Neural cell (in vitro differentiated cells): ENCODE measurements around the gene HAUS6. TPM values are rescaled to one million over a fixed set of nuclear protein-coding genes. Genes with fewer than 3 reads are reported as not detected.

Experiments
- H2AFZ ChIP-seq: fragments of 200-600, 300-800 bp; sonication (generic), shearing (Covaris generic); 2 replicates; pipeline ENCODE4 v1.6.0; 2014; ENCODE audit warnings: low read depth, mild to moderate bottlenecking, antibody characterized with exemption, low read length, moderate library complexity
- H3F3A ChIP-seq: fragments of 200-600 bp; shearing (Covaris generic); 2 replicates; pipeline ENCODE4 v1.6.1; 2016; ENCODE audit warnings: mild to moderate bottlenecking, moderate library complexity, mixed read lengths, antibody characterized with exemption, low read length; ENCODE audit not compliant: insufficient read depth, poor library complexity, severe bottlenecking
- H3K27ac ChIP-seq: fragments of 200-600, 300-800 bp; sonication (generic), shearing (Covaris generic); 2 replicates; pipeline ENCODE4 v1.5.1; 2014; ENCODE audit warnings: mild to moderate bottlenecking, low read length, moderate library complexity
- H3K27me3 ChIP-seq: fragments of 300-800, 200-600 bp; sonication (generic), shearing (Covaris generic); 2 replicates; pipeline ENCODE4 v1.6.0; 2014; ENCODE audit warnings: mild to moderate bottlenecking, low read depth, low read length, moderate library complexity; ENCODE audit not compliant: insufficient read depth
- H3K36me3 ChIP-seq: fragments of 300-800, 200-600 bp; sonication (generic), shearing (Covaris generic); 2 replicates; pipeline ENCODE4 v1.5.1; 2014; ENCODE audit warnings: mild to moderate bottlenecking, antibody characterized with exemption, low read length, moderate library complexity; ENCODE audit not compliant: insufficient read depth
- H3K4me2 ChIP-seq: fragments of 300-800, 200-600 bp; sonication (generic), shearing (Covaris generic); 2 replicates; pipeline ENCODE4 v1.6.0; 2014; ENCODE audit warnings: mild to moderate bottlenecking, low read length
- H3K4me3 ChIP-seq: fragments of 300-800, 200-600 bp; sonication (generic), shearing (Covaris generic); 2 replicates; pipeline ENCODE4 v1.5.1; 2014; ENCODE audit warnings: mild to moderate bottlenecking, low read length, moderate library complexity
- H3K79me2 ChIP-seq: fragments of 200-600 bp; shearing (Covaris generic); replicated peaks from 2 replicates; pipeline ENCODE4 v1.6.0; 2014; ENCODE audit warnings: mild to moderate bottlenecking, low read length, moderate library complexity; ENCODE audit not compliant: insufficient read depth
- H3K9ac ChIP-seq: fragments of 300-800, 200-600 bp; sonication (generic), shearing (Covaris generic); 2 replicates; pipeline ENCODE4 v1.6.1; 2016; ENCODE audit warnings: mild to moderate bottlenecking, low read length, mixed read lengths
- H3K9me2 ChIP-seq: fragments of 200-600 bp; shearing (Covaris generic); 2 replicates; pipeline ENCODE4 v1.6.1; 2016; ENCODE audit warnings: mild to moderate bottlenecking, low read length, mixed read lengths; ENCODE audit not compliant: insufficient read depth
- H3K9me3 ChIP-seq: fragments of 200-600, 300-800 bp; sonication (generic), shearing (Covaris generic); 2 replicates; pipeline ENCODE4 v1.6.1; 2016; ENCODE audit warnings: mild to moderate bottlenecking, mixed run types, low read length, moderate library complexity, mixed read lengths
- H4K20me1 ChIP-seq: fragments of 200-600 bp; shearing (Covaris generic); 2 replicates; pipeline ENCODE4 v1.6.1; 2016; ENCODE audit warnings: mild to moderate bottlenecking, mixed run types; ENCODE audit not compliant: insufficient read depth
- CTCF ChIP-seq: fragments of 450-650 bp; IDR thresholded peaks from 2 replicates; pipeline ENCODE4 v1.5.1; 2014; ENCODE audit warnings: antibody characterized with exemption, mild to moderate bottlenecking, moderate library complexity; ENCODE audit not compliant: poor library complexity, severe bottlenecking
- EP300 ChIP-seq: fragments of 450-650 bp; conservative IDR thresholded peaks from 2 replicates; pipeline ENCODE4 v1.6.1; 2014; ENCODE audit warnings: antibody characterized with exemption, mild to moderate bottlenecking, moderate library complexity; ENCODE audit not compliant: poor library complexity, severe bottlenecking
- EZH2 ChIP-seq: fragments of 200-600, 300-800 bp; shearing (Covaris generic), sonication (generic); IDR thresholded peaks from 2 replicates; pipeline ENCODE4 v1.6.1; 2014; ENCODE audit warnings: antibody characterized with exemption, low read length, borderline replicate concordance, mild to moderate bottlenecking; ENCODE audit not compliant: insufficient read depth, poor library complexity, severe bottlenecking
- MXI1 ChIP-seq: fragments of 450-650 bp; conservative IDR thresholded peaks from 2 replicates; pipeline ENCODE4 v1.6.1; 2014; ENCODE audit warnings: antibody characterized with exemption, mild to moderate bottlenecking; ENCODE audit not compliant: poor library complexity, severe bottlenecking
- POLR2AphosphoS5 ChIP-seq: IDR thresholded peaks from 2 replicates; pipeline ENCODE4 v1.6.1; 2012
- RAD21 ChIP-seq: fragments of 450-650 bp; conservative IDR thresholded peaks from 2 replicates; pipeline ENCODE4 v1.6.1; 2014; ENCODE audit warnings: antibody characterized with exemption, mild to moderate bottlenecking, moderate library complexity
- SMC3 ChIP-seq: fragments of 450-650 bp; conservative IDR thresholded peaks from 2 replicates; pipeline ENCODE4 v1.6.1; 2014; ENCODE audit warnings: antibody characterized with exemption, mild to moderate bottlenecking, moderate library complexity; ENCODE audit not compliant: poor library complexity
- TAF1 ChIP-seq: IDR thresholded peaks from 2 replicates; pipeline ENCODE4 v1.6.1; 2012; ENCODE audit warnings: low read depth
- polyA plus RNA-seq: library from polyadenylated mRNA; depleted of rRNA; stranded (reverse); fragments of >200 nt; gene quantifications from 2 replicates; pipeline ENCODE4 v1.2.3, GENCODE V29; 2014
- TF ChIP-seq, protein P1 (sequence below): IDR thresholded peaks from 2 replicates; pipeline ENCODE4 v1.6.1; 2012; ENCODE audit warnings: borderline replicate concordance

HAUS6 gene
- polyA plus RNA-seq, 1 donor from 2014 or later = 15.2 TPM

GRCh38 chr9:19148187-19148586 lies 45.5 kb upstream of the HAUS6 start:
- Histone ChIP-seq H3F3A (no peaks in the 10 kb centered on the region), H3K27me3 (no peaks in the 10 kb centered on the region), H3K9ac (no peak overlapping the region), H3K9me3 (no peaks in the 10 kb centered on the region), H3K9me2 (no peaks in the 10 kb centered on the region), H4K20me1 (no peaks in the 10 kb centered on the region), H3K79me2 (no peaks in the 10 kb centered on the region), H3K4me3 (no peak overlapping the region), H3K4me2 (no peak overlapping the region), H2AFZ (no peak overlapping the region), H3K36me3 (no peaks in the 10 kb centered on the region), H3K27ac (no peak overlapping the region)
- no peak for TF ChIP-seq CTCF
- TF ChIP-seq TAF1 = no peak

- Histone ChIP-seq H3K9me3 (no peaks in the 10 kb centered on the region), H3K27ac (no peak overlapping the region), H3K4me3 (no peak overlapping the region), H3K79me2 (no peaks in the 10 kb centered on the region), H3K4me2 (no peak overlapping the region), H3K36me3 (no peaks in the 10 kb centered on the region), H3K9ac (no peak overlapping the region), H3F3A (no peaks in the 10 kb centered on the region), H4K20me1 (no peaks in the 10 kb centered on the region), H2AFZ (no peak overlapping the region), H3K27me3 (no peaks in the 10 kb centered on the region), H3K9me2 (no peaks in the 10 kb centered on the region)
- TF ChIP-seq TAF1 = no peak
- TF ChIP-seq CTCF = no peak
- no peak for TF ChIP-seq POLR2AphosphoS5
- no peak for TF ChIP-seq SMC3
- TF ChIP-seq, protein P1, sequence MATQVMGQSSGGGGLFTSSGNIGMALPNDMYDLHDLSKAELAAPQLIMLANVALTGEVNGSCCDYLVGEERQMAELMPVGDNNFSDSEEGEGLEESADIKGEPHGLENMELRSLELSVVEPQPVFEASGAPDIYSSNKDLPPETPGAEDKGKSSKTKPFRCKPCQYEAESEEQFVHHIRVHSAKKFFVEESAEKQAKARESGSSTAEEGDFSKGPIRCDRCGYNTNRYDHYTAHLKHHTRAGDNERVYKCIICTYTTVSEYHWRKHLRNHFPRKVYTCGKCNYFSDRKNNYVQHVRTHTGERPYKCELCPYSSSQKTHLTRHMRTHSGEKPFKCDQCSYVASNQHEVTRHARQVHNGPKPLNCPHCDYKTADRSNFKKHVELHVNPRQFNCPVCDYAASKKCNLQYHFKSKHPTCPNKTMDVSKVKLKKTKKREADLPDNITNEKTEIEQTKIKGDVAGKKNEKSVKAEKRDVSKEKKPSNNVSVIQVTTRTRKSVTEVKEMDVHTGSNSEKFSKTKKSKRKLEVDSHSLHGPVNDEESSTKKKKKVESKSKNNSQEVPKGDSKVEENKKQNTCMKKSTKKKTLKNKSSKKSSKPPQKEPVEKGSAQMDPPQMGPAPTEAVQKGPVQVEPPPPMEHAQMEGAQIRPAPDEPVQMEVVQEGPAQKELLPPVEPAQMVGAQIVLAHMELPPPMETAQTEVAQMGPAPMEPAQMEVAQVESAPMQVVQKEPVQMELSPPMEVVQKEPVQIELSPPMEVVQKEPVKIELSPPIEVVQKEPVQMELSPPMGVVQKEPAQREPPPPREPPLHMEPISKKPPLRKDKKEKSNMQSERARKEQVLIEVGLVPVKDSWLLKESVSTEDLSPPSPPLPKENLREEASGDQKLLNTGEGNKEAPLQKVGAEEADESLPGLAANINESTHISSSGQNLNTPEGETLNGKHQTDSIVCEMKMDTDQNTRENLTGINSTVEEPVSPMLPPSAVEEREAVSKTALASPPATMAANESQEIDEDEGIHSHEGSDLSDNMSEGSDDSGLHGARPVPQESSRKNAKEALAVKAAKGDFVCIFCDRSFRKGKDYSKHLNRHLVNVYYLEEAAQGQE = no peak
- no peak for TF ChIP-seq MXI1
- no peak for TF ChIP-seq EP300
- TF ChIP-seq RAD21 = no peak
- TF ChIP-seq EZH2 = no peak
Measured at GRCh38 chr9:19146441-19147024, 43.8 kb upstream of the HAUS6 start.
